GM13976 (cell line): ENCODE results near the gene FUT9.

Source experiments
- DNase-seq: peaks from one replicate; pipeline ENCODE4 v3.0.0; 2012; ENCODE audit warnings: low spot score
- CTCF ChIP-seq: IDR thresholded peaks from 2 replicates; pipeline ENCODE4 v1.5.1; 2012; ENCODE audit warnings: borderline replicate concordance, mild to moderate bottlenecking; ENCODE audit not compliant: insufficient read depth; ENCODE audit errors: extremely low read depth, missing control alignments, control extremely low read depth
- in situ Hi-C: fragments of 300-500 bp; cut with MboI; formaldehyde crosslinking; loops from one replicate; pipeline ENCODE4 v1.12.0; 2022; ENCODE audit warnings: low sequenced_read_pairs, mixed read lengths, inconsistent platforms; ENCODE audit not compliant: unreplicated experiment

FUT9 gene

GRCh38 chr6:96014846-96015517 lies 792 bp upstream of the FUT9 start:
- in situ Hi-C loops: no loop called here
- TF ChIP-seq CTCF: no peak
- DNase-seq: no peak

- no peak for DNase-seq
- in situ Hi-C loops: no loop called here
These were observed 728 bp downstream of the FUT9 start for GRCh38 chr6:96016334-96017069.

GRCh38 chr6:96017070-96017359 lies 1.2 kb downstream of the FUT9 start:
- in situ Hi-C loops: no loop called here
- no peak for DNase-seq
- no peak for TF ChIP-seq CTCF

More at GRCh38 chr6:96016334-96017069, 728 bp downstream of the FUT9 start:
- TF ChIP-seq CTCF: no peak

- no peak for DNase-seq
- TF ChIP-seq CTCF: no peak
- in situ Hi-C loops: no loop called here
These were observed 6.5 kb downstream of the FUT9 start for GRCh38 chr6:96022225-96022624.

GRCh38 chr6:96032661-96033060 lies 16.9 kb downstream of the FUT9 start:
- in situ Hi-C loops: no loop called here
- TF ChIP-seq CTCF: no peak
- DNase-seq: no peak

GRCh38 chr6:96051555-96051954 lies 35.8 kb downstream of the FUT9 start:
- TF ChIP-seq CTCF: no peak
- in situ Hi-C loops: no loop called here
- DNase-seq: no peak
